GM12892 (cell line): Measurements from ENCODE around the gene PCSK6.

Experiments used
- POLR2A ChIP-seq: IDR thresholded peaks from 2 replicates; pipeline ENCODE4 v1.6.1; 2011; ENCODE audit warnings: low read depth, low read length, control low read depth
- POLR2AphosphoS5 ChIP-seq: IDR thresholded peaks from 2 replicates; pipeline ENCODE4 v1.6.1; 2011; ENCODE audit warnings: low read depth, low read length, control low read depth
- TAF1 ChIP-seq: IDR thresholded peaks from 2 replicates; pipeline ENCODE4 v1.6.1; 2011; ENCODE audit warnings: low read depth, mild to moderate bottlenecking, control low read depth, low read length, borderline replicate concordance

- no peak for TF ChIP-seq POLR2AphosphoS5
- no peak for TF ChIP-seq POLR2A
- no peak for TF ChIP-seq TAF1
Observed at GRCh38 chr15:101486696-101487459, 2.6 kb downstream of the PCSK6 start.
